Activated CD8-positive, alpha-beta memory T cell treated with anti-CD3 and anti-CD28 coated beads for 48 hours (primary cell): Measurements from ENCODE around the gene GRIK4.

ENCODE experiments used
- DNase-seq, 3 experiments: peaks; one replicate each; pipeline ENCODE4 v3.0.0-alpha.2; 2020; ENCODE audit warnings: low read depth in 2 of 3, low spot score in 2 of 3

GRIK4 gene

DNA sequence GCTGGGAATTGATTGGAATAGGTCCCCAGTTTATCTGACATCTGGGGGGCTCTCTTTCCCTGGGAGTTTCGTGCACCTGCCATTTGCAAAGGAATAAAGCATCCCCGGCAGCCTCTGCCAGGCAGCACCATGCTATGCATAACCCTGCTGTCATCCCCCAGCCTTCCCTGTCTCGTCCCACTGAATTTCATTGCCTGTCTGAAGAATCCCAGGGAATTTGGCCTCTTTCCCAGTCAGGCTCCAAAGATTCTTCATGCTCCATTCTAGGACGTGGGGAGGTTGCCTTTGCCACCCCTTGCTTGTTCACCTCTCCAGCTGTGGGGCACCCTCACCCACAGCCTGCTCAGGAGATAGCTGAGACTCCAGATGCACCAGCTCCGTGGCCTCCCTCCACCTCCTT, 317.3 kb downstream of the GRIK4 start:
- no peak for DNase-seq

DNA sequence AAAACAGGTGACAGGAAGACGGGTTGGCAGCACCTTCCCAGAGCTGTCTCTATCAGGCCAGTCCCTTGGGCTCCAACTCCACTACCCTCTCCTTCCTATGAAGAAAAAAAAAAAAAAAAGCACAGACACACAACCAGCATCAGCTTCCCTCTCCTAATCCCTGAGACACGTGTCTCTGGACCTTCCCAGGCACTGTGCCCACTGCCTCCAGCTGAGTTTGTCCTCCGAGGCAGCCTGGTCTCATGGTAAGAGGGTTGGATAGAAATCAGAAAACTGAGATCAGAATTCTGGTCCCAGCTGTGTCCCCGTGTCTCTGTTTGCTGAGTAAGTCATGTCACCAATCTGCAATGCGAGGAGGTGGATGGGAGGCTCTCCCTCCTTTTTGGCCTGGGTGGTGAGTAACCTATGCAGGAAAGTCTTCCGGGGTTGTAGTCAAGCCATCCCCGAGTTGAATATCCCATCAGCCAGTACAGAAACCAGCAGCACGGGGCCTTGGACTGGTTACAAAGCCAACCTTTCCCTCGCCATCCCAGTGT, 318.6 kb downstream of the GRIK4 start:
- no peak for DNase-seq

DNA sequence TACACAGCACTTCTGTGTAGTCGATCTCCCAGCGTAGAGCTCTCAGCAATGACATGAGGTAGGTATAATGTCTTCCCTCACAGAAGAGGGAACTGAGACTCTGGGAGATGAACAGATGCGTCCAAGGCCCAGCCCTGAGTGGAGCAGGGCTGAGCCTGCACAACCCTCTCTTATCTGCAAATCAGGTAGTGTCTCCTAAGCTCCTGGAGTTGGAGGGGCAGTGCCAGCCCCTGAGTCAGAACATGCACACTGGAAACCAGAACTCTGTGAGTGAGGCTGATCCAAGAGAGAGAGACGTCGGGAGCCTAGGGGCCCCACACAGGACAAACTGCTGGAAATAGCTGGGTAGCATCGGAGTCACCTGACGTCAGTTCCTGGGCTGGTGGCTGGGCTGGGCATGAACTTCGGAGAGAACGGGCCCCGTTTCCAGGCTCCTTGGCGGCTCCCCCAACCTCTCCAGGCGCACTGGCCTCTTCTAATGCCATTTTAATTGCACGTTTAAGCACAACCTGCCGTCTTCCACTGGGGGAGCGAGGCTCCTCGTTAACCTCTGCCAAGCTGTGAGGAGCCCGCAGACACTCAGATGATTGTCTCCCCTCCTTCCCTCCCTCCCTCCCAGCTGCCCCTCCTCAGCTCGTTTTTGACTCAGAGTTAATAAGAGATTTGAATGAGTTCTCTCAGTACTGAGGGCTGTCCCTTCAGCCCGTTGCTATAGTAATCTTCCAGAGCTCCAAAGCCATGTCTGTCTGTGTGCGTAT, 321.1 kb downstream of the GRIK4 start:
- no peak for DNase-seq

DNA sequence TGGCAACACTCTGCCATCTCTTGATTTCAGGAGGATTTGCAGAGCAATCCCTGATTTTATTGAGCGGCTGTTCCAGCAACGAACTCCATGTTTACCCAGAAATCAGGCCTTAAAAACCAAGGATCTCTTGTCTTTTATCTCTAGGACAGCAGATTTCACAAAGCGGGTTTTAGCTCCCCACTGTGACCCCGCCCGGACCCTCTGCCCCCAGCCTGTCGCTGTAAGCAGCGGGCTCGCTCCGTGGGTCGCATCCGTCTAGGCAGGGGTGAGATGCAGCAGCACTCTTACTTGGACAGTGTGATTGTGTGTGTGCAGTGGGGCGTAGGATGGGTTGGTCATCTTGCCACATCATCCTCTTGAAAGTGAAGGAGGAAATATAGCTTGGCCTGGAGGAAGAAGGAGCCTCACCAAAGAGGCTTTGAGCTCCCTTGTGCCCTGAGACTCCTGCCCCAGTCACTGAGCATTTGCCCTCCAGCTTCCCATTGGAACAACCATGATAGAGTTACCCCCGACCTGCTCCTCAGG, 323.2 kb downstream of the GRIK4 start:
- no peak for DNase-seq

GRCh38 chr11:120835601-120836228, 324.2 kb downstream of the GRIK4 start:
- peak in 1 of 3 experiments; percentile 10 for DNase-seq

DNA sequence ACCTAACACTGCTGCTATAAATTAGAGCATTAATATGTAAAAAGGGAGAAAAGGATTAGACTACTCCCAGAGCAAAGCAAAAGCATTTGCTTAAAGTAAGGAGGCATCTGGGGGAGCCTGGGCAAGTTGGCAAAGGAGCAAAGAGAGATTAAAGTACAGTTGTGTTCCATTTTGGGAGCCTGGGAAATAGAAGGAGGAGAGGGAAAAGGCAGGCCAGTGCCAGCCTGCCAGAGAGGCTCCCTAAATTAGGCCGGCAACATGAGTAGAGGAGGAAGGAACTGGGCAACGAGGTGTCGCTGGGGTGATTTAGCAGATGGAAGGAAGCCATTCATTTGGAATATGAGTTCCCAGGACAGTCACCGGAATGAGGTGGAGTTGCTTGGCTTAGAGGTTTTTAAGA, 326.1 kb downstream of the GRIK4 start:
- no peak for DNase-seq

- DNase-seq: no peak
Measured at GRCh38 chr11:120839201-120839600, 327.7 kb downstream of the GRIK4 start.

- no peak for DNase-seq
Measured at GRCh38 chr11:120839846-120840402, 328.4 kb downstream of the GRIK4 start.

DNA sequence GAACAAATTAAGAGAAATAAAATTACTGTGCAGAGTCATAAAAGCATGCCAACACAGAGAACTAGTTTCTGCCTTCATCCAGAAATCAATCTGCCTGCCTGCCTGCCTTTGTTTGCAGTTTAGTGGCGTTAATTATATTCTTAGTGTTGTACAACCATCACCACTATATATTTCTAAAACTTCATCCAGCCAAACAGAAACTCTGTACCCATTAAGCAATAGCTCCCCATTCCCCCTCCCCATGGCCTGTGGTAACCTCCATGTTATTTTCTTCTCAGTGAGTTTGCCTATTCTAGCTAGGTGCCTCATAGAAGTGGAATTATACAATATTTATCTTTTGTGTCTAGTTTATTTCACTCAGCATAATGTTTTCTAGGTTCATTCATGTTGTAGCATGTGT, 329.1 kb downstream of the GRIK4 start:
- DNase-seq: no peak

DNA sequence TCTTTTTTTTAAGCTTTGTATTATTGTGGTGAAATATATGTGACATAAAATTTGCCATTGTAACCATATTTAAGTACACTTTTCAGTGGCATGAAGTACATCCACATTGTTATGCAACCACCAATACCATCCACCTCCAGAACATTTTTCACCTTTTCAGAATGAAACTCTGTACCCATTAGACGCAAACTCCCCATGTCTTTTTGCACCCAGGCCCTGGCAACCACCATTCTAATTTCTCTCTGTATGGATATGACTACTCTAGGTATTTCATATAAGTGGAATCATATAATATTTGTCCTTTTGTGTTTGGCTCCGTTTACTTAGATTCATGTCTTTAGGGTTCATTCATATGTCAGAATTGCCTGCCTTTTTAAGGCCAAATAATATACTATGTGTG, 329.5 kb downstream of the GRIK4 start:
- DNase-seq: no peak

DNA sequence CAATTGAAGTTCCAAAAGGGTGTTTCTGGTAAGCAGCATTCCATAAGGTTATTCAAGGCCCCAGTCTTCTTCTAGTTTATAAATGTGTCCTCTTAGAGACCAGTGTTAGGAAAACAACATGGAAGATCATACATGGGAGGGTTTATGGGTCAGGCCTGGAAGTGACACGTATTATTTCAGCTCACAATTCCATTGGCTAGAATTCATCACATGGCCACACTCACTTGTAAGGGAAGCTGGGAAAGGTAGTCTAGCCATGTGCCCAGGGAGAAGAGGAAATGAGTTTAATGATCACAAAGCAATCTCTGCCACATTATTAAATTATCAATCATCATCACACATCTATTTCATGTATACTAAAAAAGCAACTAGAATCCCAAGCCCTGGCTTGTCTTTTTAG, 330.6 kb downstream of the GRIK4 start:
- DNase-seq: no peak

GRCh38 chr11:120853435-120853834, 341.9 kb downstream of the GRIK4 start:
- no peak for DNase-seq

GRCh38 chr11:120854988-120855387, 343.4 kb downstream of the GRIK4 start:
- DNase-seq: no peak

- DNase-seq: no peak
Measured at GRCh38 chr11:120857508-120857907, 346.0 kb downstream of the GRIK4 start.

- no peak for DNase-seq
Measured at GRCh38 chr11:120858740-120859139, 347.2 kb downstream of the GRIK4 start.

- DNase-seq: no peak
Measured at GRCh38 chr11:120859552-120860295, 348.2 kb downstream of the GRIK4 start.

DNA sequence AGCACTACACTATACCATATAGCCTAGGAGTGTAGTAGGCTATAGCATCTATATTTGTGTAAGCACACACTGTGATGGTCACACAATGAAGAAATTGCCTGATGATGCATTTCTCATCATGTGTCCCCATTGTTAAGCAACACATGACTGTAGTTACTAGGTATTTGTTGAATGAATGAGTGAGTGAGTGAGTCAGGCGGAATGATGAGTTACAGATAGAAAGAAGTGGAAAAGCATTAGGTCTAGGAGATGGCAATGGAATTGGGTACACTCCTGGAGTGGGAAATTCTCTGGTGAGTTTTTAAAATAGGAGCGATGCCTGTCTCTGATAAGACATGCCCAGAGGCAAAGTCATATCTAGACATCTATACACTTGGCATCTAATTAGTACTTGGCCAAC, 351.8 kb downstream of the GRIK4 start:
- DNase-seq: no peak

- no peak for DNase-seq
Measured at GRCh38 chr11:120867024-120867423, 355.5 kb downstream of the GRIK4 start.

- no peak for DNase-seq
Measured at GRCh38 chr11:120867531-120867930, 356.0 kb downstream of the GRIK4 start.

DNA sequence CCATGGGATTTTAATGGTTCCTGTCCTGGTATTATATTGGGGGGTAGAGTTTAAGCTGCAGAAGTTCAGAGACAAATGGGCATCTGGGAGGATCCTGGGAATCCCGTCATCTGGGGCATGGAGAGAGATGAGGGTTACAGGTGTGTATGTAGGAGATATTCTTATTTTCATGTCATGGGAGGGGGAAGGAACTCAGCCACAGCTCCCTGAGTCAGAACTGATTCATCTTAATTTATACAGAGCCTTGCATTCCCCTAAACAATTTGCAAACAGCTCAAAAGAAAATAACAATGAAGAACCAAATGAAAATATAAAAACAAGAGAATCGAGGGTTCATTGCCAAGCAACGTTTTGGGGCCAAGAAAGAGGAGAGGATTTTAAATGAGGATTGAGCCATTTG, 356.4 kb downstream of the GRIK4 start:
- no peak for DNase-seq

DNA sequence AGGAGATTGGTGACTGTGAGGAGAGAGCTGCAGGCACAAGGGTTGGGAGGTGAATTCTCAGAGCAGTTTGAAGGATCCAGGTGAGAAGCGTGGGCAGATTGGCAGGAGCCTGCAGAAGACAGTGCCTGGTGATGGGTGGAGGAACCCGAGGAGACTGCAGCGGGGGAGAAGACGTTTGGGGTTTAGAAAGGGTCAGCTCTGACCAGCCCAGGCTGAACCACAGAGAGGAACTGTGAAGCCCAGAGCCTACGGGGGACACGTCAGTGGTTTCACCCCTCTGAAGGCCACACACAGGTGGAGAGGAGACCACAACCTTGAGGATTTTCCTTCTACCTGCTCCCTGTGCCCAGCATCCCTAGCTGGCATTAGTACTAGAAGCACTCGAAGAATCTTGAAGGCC, 357.5 kb downstream of the GRIK4 start:
- no peak for DNase-seq
